OCI-LY3 (cell line): ENCODE data around the gene SUN3.
A peak's percentile ranks its signal among the peaks of the same experiment; 100 is the strongest.

ENCODE experiments used
- H2AFZ ChIP-seq: fragments of 200-600, 300-600 bp; shearing (Covaris generic); 2 replicates; pipeline ENCODE4 v1.6.0; 2014; ENCODE audit warnings: antibody characterized with exemption, low read depth, low read length
- H3K27ac ChIP-seq: fragments of 200-600, 300-600 bp; sonication (generic); 2 replicates; pipeline ENCODE4 v1.5.1; 2014; ENCODE audit warnings: mild to moderate bottlenecking, low read length, moderate library complexity, mixed read lengths
- H3K27me3 ChIP-seq: fragments of 200-600, 300-600 bp; sonication (generic); 2 replicates; pipeline ENCODE4 v1.6.1; 2014; ENCODE audit warnings: low read depth, low read length, mixed read lengths
- H3K36me3 ChIP-seq: fragments of 200-600, 300-600 bp; sonication (generic); replicated peaks from 2 replicates; pipeline ENCODE3; 2014; ENCODE audit warnings: low read depth, low read length, mixed read lengths
- H3K4me1 ChIP-seq: fragments of 300-600, 200-600 bp; sonication (generic); 2 replicates; pipeline ENCODE4 v1.6.1; 2014; ENCODE audit warnings: low read length, mixed read lengths
- H3K4me2 ChIP-seq: fragments of 200-600, 300-600 bp; sonication (generic); 2 replicates; pipeline ENCODE4 v1.6.1; 2014; ENCODE audit warnings: low read length, mixed read lengths
- H3K4me3 ChIP-seq: fragments of 300-600, 200-600 bp; sonication (generic); 2 replicates; pipeline ENCODE4 v1.5.1; 2014; ENCODE audit warnings: antibody characterized with exemption, mild to moderate bottlenecking, low read length, moderate library complexity
- H3K79me2 ChIP-seq: fragments of 300-600, 200-600 bp; shearing (Covaris generic); 2 replicates; pipeline ENCODE4 v1.6.1; 2014; ENCODE audit warnings: mild to moderate bottlenecking, low read length, mixed read lengths
- H3K9ac ChIP-seq: fragments of 300-600, 200-600 bp; shearing (Covaris generic); 2 replicates; pipeline ENCODE4 v1.6.0; 2014; ENCODE audit warnings: mild to moderate bottlenecking, low read length, moderate library complexity
- H3K9me3 ChIP-seq: fragments of 200-600, 300-600 bp; shearing (Covaris generic); 2 replicates; pipeline ENCODE4 v1.6.1; 2014; ENCODE audit warnings: low read length, mixed read lengths; ENCODE audit not compliant: insufficient read depth
- H4K20me1 ChIP-seq: fragments of 200-600, 300-600 bp; sonication (generic); 2 replicates; pipeline ENCODE4 v1.6.1; 2016; ENCODE audit warnings: low read length, mixed read lengths; ENCODE audit not compliant: insufficient read depth
- EZH2phosphoT487 ChIP-seq: fragments of 200-600 bp; shearing (Covaris generic); IDR thresholded peaks from 2 replicates; pipeline ENCODE4 v1.6.1; 2018; ENCODE audit warnings: antibody characterized with exemption, mixed run types, low read depth
- TF ChIP-seq, protein P1 (sequence below): fragments of 200-600, 300-600 bp; sonication (generic); IDR thresholded peaks from 2 replicates; pipeline ENCODE4 v1.5.1; 2014; ENCODE audit warnings: antibody characterized with exemption, low read length, low read depth

Gene SUN3

GRCh38 chr7:47946581-47947354 lies 82.1 kb downstream of the SUN3 start:
- H3K79me2 ChIP-seq = no peaks in the 10 kb centered on the region
- H3K36me3 ChIP-seq = no peaks in the 10 kb centered on the region
- H2AFZ ChIP-seq = no peak overlapping the region
- H4K20me1 ChIP-seq = no peaks in the 10 kb centered on the region
- H3K27me3 ChIP-seq = peaks cover 40% of the 10 kb centered on the region
- H3K4me3 ChIP-seq = no peak overlapping the region
- H3K4me1 ChIP-seq = no peaks in the 10 kb centered on the region
- H3K27ac ChIP-seq = no peak overlapping the region
- no peak for TF ChIP-seq EZH2phosphoT487
- TF ChIP-seq, protein P1, sequence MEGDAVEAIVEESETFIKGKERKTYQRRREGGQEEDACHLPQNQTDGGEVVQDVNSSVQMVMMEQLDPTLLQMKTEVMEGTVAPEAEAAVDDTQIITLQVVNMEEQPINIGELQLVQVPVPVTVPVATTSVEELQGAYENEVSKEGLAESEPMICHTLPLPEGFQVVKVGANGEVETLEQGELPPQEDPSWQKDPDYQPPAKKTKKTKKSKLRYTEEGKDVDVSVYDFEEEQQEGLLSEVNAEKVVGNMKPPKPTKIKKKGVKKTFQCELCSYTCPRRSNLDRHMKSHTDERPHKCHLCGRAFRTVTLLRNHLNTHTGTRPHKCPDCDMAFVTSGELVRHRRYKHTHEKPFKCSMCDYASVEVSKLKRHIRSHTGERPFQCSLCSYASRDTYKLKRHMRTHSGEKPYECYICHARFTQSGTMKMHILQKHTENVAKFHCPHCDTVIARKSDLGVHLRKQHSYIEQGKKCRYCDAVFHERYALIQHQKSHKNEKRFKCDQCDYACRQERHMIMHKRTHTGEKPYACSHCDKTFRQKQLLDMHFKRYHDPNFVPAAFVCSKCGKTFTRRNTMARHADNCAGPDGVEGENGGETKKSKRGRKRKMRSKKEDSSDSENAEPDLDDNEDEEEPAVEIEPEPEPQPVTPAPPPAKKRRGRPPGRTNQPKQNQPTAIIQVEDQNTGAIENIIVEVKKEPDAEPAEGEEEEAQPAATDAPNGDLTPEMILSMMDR = no peak
- no peak overlapping the region for H3K4me2 ChIP-seq
- no peak overlapping the region for H3K9ac ChIP-seq
- H3K9me3 ChIP-seq = no peaks in the 10 kb centered on the region

- peaks cover 53% of the 10 kb centered on the region for H3K27me3 ChIP-seq
- H3K79me2 ChIP-seq = no peaks in the 10 kb centered on the region
- TF ChIP-seq, protein P1 = peak; percentile 90
- no peak for TF ChIP-seq EZH2phosphoT487
- H3K4me3 ChIP-seq = no peak overlapping the region
- H3K4me2 ChIP-seq = no peak overlapping the region
- H3K9ac ChIP-seq = no peak overlapping the region
- no peaks in the 10 kb centered on the region for H3K9me3 ChIP-seq
- H3K36me3 ChIP-seq = no peaks in the 10 kb centered on the region
- H2AFZ ChIP-seq = no peak overlapping the region
- no peak overlapping the region for H3K27ac ChIP-seq
- H3K4me1 ChIP-seq = no peaks in the 10 kb centered on the region
- no peaks in the 10 kb centered on the region for H4K20me1 ChIP-seq
Measured at GRCh38 chr7:47945261-47946015, 83.5 kb downstream of the SUN3 start.

DNA sequence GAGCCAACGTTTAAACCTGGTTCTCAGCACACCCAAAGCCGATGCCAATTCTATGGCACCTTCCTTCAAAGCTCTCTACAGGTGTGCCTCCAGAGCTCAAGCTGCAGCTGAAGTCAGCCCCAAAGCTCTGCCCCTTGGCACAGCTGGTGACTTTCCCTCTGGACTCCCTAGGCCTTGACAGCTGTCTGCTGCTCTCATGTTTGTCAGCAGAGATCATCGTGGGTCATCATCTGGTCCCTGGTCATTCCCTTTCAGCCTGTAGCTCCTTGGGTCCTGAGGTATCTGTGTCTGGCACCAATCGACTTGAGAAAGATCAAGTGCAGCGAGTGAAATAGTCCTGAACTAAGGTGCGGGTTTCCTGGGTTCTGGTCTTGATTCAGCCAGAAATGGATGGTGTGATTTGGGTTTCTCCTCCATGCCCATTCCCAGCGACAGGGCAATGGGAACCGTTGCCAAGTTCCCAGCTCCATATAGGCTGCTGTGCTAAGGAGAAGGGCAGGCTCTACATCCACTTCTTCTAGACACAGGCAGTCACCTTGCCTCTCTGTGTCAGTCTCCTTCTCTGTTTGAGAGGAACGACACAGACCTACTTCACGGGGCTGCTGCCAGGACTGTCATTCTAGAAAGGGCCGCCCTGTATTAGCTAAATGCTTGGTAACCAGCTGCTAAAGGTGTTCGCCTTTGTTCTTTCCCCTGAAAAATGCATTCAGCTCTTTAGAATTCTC lies 84.2 kb downstream of the SUN3 start:
- no peaks in the 10 kb centered on the region for H3K79me2 ChIP-seq
- H3K9ac ChIP-seq = no peak overlapping the region
- H3K4me1 ChIP-seq = peaks cover 2% of the 10 kb centered on the region; the same call in 1 of the 2 replicates
- no peaks in the 10 kb centered on the region for H4K20me1 ChIP-seq
- no peaks in the 10 kb centered on the region for H3K36me3 ChIP-seq
- TF ChIP-seq, protein P1 = no peak
- no peak for TF ChIP-seq EZH2phosphoT487
- no peak overlapping the region for H3K4me2 ChIP-seq
- no peak overlapping the region for H3K27ac ChIP-seq
- no peak overlapping the region for H2AFZ ChIP-seq
- H3K9me3 ChIP-seq = no peaks in the 10 kb centered on the region
- H3K4me3 ChIP-seq = no peak overlapping the region
- H3K27me3 ChIP-seq = peaks cover 56% of the 10 kb centered on the region
